Measurements from ENCODE around the gene ANKRD30A. TPM values are rescaled to one million over a fixed set of nuclear protein-coding genes. Genes with fewer than 3 reads are reported as not detected.

ANKRD30A gene
- total and polyA plus RNA-seq, 7 donors, result not detected

GRCh38 chr10:37314862-37315261, 189.5 kb downstream of the ANKRD30A start:
- WGBS, 2 donors, result 31 to 33% methylated on average over 1 of the region's 1 CpG
- Histone ChIP-seq H3K36me3 (no peaks in the 10 kb centered on the region), H3K9me3 (peaks cover 0 to 5% (median 0%) of the 10 kb centered on the region in 4 donors), H3K27ac (no peak overlapping the region), H3K27me3 (no peaks in the 10 kb centered on the region), H3K4me3 (no peak overlapping the region), H3K4me1 (no peaks in the 10 kb centered on the region)
- intact Hi-C loops (cut with DNase I), result no loop called here
- TF ChIP-seq POLR2A (IDR thresholded peaks at IDR 0.05) (no peak), EP300 (IDR thresholded peaks at IDR 0.05) (no peak)
- TF ChIP-seq, protein P1, sequence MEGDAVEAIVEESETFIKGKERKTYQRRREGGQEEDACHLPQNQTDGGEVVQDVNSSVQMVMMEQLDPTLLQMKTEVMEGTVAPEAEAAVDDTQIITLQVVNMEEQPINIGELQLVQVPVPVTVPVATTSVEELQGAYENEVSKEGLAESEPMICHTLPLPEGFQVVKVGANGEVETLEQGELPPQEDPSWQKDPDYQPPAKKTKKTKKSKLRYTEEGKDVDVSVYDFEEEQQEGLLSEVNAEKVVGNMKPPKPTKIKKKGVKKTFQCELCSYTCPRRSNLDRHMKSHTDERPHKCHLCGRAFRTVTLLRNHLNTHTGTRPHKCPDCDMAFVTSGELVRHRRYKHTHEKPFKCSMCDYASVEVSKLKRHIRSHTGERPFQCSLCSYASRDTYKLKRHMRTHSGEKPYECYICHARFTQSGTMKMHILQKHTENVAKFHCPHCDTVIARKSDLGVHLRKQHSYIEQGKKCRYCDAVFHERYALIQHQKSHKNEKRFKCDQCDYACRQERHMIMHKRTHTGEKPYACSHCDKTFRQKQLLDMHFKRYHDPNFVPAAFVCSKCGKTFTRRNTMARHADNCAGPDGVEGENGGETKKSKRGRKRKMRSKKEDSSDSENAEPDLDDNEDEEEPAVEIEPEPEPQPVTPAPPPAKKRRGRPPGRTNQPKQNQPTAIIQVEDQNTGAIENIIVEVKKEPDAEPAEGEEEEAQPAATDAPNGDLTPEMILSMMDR (IDR thresholded peaks at IDR 0.05), result no peak
- no peak for DNase-seq

GRCh38 chr10:37344413-37344812, 219.0 kb downstream of the ANKRD30A start:
- Histone ChIP-seq H3K4me3 (no peak overlapping the region), H3K4me1 (no peaks in the 10 kb centered on the region), H3K9me3 (peaks cover 0 to 7% (median 0%) of the 10 kb centered on the region in 4 donors), H3K27ac (no peak overlapping the region), H3K36me3 (no peaks in the 10 kb centered on the region), H3K27me3 (no peaks in the 10 kb centered on the region)
- TF ChIP-seq POLR2AphosphoS5 (IDR thresholded peaks at IDR 0.05), result no peak
- TF ChIP-seq, protein P1 (IDR thresholded peaks at IDR 0.05), result no peak
- TF ChIP-seq POLR2A (IDR thresholded peaks at IDR 0.05), result no peak
- no peak for TF ChIP-seq EP300 (IDR thresholded peaks at IDR 0.05)
- intact Hi-C loops (cut with DNase I), result no loop called here
- WGBS, 2 donors, result 83 to 88% methylated on average over 2 of the region's 2 CpGs
- no peak for DNase-seq

GRCh38 chr10:37379991-37380390, 254.6 kb downstream of the ANKRD30A start:
- intact Hi-C loops (cut with DNase I), result no loop called here
- TF ChIP-seq, protein P1 (IDR thresholded peaks at IDR 0.05), result no peak
- TF ChIP-seq POLR2A (IDR thresholded peaks at IDR 0.05), result no peak
- TF ChIP-seq POLR2AphosphoS5 (IDR thresholded peaks at IDR 0.05), result no peak
- TF ChIP-seq EP300 (IDR thresholded peaks at IDR 0.05), result no peak
- peaks cover 0 to 21% (median 0%) of the 10 kb centered on the region in 4 donors for H3K9me3 ChIP-seq
- H3K27ac ChIP-seq, result no peak overlapping the region
- H3K27me3 ChIP-seq, result no peaks in the 10 kb centered on the region
- H3K4me3 ChIP-seq, result no peak overlapping the region
- no peak for DNase-seq
- no peaks in the 10 kb centered on the region for H3K36me3 ChIP-seq
- no peaks in the 10 kb centered on the region for H3K4me1 ChIP-seq
- WGBS, 2 donors, result 68 to 74% methylated on average over 3 of the region's 3 CpGs

DNA sequence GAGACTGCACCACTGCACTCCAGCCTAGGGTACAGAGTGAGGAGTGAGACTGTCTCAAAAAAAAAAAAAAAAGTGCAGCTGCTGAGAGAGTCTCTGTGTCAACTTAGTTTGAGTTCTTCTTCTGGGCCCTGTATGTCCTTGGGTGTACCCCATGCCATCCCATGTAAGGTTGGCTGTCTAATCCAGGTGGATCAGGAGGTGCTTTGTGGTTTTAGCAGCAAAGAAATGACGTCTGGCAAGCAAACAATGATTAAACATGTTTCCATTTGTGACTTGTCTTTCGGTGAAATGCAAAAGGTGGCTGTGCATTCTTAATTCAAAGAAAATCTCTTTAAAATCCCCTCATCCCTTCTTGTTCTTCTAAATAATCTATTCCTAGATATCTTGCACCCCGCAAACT, 255.9 kb downstream of the ANKRD30A start:
- H3K9me3 ChIP-seq, result peaks cover 0 to 16% (median 0%) of the 10 kb centered on the region in 4 donors
- no peak overlapping the region for H3K27ac ChIP-seq
- H3K4me1 ChIP-seq, result no peaks in the 10 kb centered on the region
- H3K4me3 ChIP-seq, result no peak overlapping the region
- 76 to 78% methylated on average over 3 of the region's 3 CpGs for WGBS, 2 donors
- intact Hi-C loops (cut with DNase I), result no loop called here
- H3K36me3 ChIP-seq, result no peaks in the 10 kb centered on the region
- TF ChIP-seq POLR2AphosphoS5 (IDR thresholded peaks at IDR 0.05) (no peak), EP300 (IDR thresholded peaks at IDR 0.05) (no peak), POLR2A (IDR thresholded peaks at IDR 0.05) (no peak)
- TF ChIP-seq, protein P1 (IDR thresholded peaks at IDR 0.05), result no peak
- no peak for DNase-seq
- H3K27me3 ChIP-seq, result no peaks in the 10 kb centered on the region

GRCh38 chr10:37384923-37385322, 259.5 kb downstream of the ANKRD30A start:
- intact Hi-C loops (cut with DNase I), result no loop called here
- DNase-seq, result no peak
- Histone ChIP-seq H3K27ac (no peak overlapping the region), H3K4me3 (no peak overlapping the region), H3K36me3 (no peaks in the 10 kb centered on the region), H3K4me1 (no peaks in the 10 kb centered on the region), H3K9me3 (peaks cover 0 to 16% (median 0%) of the 10 kb centered on the region in 4 donors), H3K27me3 (no peaks in the 10 kb centered on the region)
- 84 to 87% methylated on average over 4 of the region's 4 CpGs for WGBS, 2 donors
- TF ChIP-seq POLR2A (IDR thresholded peaks at IDR 0.05) (no peak), EP300 (IDR thresholded peaks at IDR 0.05) (no peak), POLR2AphosphoS5 (IDR thresholded peaks at IDR 0.05) (no peak)
- TF ChIP-seq, protein P1 (IDR thresholded peaks at IDR 0.05), result no peak
